ENCODE measurements around the gene CAPN13. TPM values are rescaled to one million over a fixed set of nuclear protein-coding genes. Genes with fewer than 3 reads are reported as not detected.

The CAPN13 gene
- total RNA-seq, 2 donors from 2014 or later = 25.5 to 31.2 TPM

DNA sequence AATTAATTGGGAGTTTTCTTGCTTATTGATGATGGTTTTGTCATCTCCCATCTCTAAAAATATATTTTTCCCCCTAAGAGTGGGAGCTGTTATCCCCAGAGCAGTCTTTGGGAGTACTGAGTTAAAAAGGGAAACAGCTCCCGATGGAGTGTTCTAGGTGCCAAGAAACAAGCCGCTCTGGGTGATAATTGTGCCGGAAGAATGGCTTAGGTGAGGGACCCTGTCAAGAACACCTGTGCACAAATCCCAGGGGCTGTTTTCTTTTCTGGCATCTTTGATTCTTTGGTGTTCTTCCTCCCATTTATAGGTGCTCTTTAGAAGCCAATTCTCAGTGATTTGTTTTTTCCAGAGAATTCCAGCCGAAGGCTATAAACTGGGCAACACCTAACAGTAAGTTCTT lies 1.4 kb upstream of the CAPN13 start:
- TF ChIP-seq, protein P1, sequence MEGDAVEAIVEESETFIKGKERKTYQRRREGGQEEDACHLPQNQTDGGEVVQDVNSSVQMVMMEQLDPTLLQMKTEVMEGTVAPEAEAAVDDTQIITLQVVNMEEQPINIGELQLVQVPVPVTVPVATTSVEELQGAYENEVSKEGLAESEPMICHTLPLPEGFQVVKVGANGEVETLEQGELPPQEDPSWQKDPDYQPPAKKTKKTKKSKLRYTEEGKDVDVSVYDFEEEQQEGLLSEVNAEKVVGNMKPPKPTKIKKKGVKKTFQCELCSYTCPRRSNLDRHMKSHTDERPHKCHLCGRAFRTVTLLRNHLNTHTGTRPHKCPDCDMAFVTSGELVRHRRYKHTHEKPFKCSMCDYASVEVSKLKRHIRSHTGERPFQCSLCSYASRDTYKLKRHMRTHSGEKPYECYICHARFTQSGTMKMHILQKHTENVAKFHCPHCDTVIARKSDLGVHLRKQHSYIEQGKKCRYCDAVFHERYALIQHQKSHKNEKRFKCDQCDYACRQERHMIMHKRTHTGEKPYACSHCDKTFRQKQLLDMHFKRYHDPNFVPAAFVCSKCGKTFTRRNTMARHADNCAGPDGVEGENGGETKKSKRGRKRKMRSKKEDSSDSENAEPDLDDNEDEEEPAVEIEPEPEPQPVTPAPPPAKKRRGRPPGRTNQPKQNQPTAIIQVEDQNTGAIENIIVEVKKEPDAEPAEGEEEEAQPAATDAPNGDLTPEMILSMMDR (IDR thresholded peaks at IDR 0.05) = no peak
- Histone ChIP-seq H3K9ac (ENCODE audit: low read depth in 2 of 2, low read length in 2 of 2) (no peak overlapping the region), H3K27me3 (no peaks in the 10 kb centered on the region), H3K4me1 (no peaks in the 10 kb centered on the region), H3K36me3 (no peaks in the 10 kb centered on the region), H3K27ac (no peak overlapping the region), H3K9me3 (no peaks in the 10 kb centered on the region), H3K4me3 (no peak overlapping the region)
- intact Hi-C loops (cut with DNase I) = loop anchor here (5.0 kb wide), 1 partner anchor 61 kb away; no protein-coding TSS in a partner anchor
- no peak for DNase-seq

- no peak for DNase-seq
- TF ChIP-seq, protein P1 (IDR thresholded peaks at IDR 0.05) = no peak
- Histone ChIP-seq H3K36me3 (no peaks in the 10 kb centered on the region), H3K9ac (ENCODE audit: low read depth in 2 of 2, low read length in 2 of 2) (no peak overlapping the region), H3K4me1 (no peaks in the 10 kb centered on the region), H3K9me3 (no peaks in the 10 kb centered on the region), H3K27me3 (no peaks in the 10 kb centered on the region), H3K4me3 (no peak overlapping the region), H3K27ac (no peak overlapping the region)
- intact Hi-C loops (cut with DNase I) = no loop called here
These were observed 4.0 kb downstream of the CAPN13 start for GRCh38 chr2:30803281-30803680.

DNA sequence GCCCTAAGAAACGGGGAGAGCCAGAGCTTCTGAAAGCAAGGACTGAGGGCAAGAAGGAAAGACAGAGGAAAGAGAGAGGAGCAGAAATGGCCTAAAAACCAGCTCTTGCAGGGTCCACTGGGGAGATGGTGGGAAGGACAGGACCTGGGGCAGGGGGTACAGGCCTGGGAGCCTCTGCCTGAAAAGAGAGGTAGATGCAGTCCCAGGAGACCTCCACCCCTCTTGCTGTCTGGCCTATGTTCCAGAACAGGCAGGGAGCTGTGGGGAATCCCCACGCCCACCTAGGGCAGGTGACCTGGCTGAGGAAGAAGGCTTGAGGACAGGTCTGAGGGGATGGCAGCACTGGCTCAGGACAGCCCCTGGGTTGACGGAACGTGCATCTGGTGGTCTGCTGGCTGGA lies 4.6 kb downstream of the CAPN13 start:
- H3K4me3 ChIP-seq = no peak overlapping the region
- intact Hi-C loops (cut with DNase I) = no loop called here
- H3K36me3 ChIP-seq = no peaks in the 10 kb centered on the region
- H3K4me1 ChIP-seq = no peaks in the 10 kb centered on the region
- no peak overlapping the region for H3K27ac ChIP-seq
- no peaks in the 10 kb centered on the region for H3K9me3 ChIP-seq
- H3K27me3 ChIP-seq = no peaks in the 10 kb centered on the region
- no peak overlapping the region for H3K9ac ChIP-seq (ENCODE audit: low read depth in 2 of 2, low read length in 2 of 2)
- TF ChIP-seq, protein P1 (IDR thresholded peaks at IDR 0.05) = no peak
- no peak for DNase-seq

DNA sequence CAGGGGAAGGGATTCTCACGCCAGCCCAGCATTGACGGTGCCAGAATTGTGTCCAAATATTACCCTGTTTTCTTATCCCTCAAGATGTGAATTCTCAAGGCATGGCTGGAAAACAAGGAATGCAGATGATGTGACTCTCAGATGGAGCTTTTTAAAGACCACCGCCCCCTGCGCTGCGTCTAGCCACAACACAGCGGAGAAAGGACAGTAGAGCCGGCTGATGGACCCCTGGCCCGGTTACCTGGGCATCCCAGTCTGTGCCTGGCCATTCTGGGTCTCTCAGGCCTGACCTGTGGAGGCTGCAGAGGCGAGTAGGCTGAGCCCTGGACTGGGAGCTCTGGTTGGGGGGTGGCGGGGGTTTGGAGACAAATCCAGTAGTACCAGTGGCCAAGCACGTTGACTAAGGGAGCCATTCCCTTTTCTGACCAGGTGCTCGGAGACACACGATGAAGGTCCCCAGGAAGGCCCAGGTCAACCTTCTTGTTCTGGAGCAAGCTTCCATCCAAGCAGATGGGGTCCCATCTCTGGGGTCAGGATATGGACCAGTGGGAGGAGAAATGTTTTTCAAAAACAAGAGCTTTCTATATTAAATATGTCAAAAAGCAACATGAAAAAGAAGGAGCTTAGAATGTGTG lies 5.3 kb downstream of the CAPN13 start:
- intact Hi-C loops (cut with DNase I) = no loop called here
- no peaks in the 10 kb centered on the region for H3K27me3 ChIP-seq
- H3K36me3 ChIP-seq = no peaks in the 10 kb centered on the region
- TF ChIP-seq, protein P1 (IDR thresholded peaks at IDR 0.05) = no peak
- H3K4me1 ChIP-seq = no peaks in the 10 kb centered on the region
- DNase-seq = no peak
- no peak overlapping the region for H3K4me3 ChIP-seq
- H3K9me3 ChIP-seq = no peaks in the 10 kb centered on the region
- H3K9ac ChIP-seq (ENCODE audit: low read depth in 2 of 2, low read length in 2 of 2) = no peak overlapping the region
- no peak overlapping the region for H3K27ac ChIP-seq

DNA sequence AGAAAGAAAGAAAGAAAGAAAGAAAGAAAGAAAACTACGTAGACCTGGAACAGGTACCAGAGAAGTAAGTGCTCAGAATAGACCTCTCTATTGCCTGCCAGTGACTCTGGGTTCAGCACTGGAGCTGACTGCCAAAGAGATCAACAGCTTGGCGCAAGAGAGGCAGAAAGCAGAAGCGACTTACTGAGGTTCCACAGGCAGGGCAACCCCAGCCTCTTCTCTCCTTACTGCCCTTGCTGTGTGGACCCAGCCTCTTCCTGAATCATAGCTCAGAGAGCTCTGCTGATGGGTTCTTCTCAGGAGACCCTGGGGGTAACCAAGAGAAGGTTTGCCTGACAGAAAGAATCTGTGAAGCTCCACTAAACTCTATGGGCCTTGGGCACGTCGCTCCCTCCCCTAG lies 7.1 kb downstream of the CAPN13 start:
- Histone ChIP-seq H3K9me3 (no peaks in the 10 kb centered on the region), H3K4me1 (no peaks in the 10 kb centered on the region), H3K27me3 (no peaks in the 10 kb centered on the region), H3K27ac (no peak overlapping the region), H3K4me3 (no peak overlapping the region), H3K36me3 (no peaks in the 10 kb centered on the region), H3K9ac (ENCODE audit: low read depth in 2 of 2, low read length in 2 of 2) (no peak overlapping the region)
- intact Hi-C loops (cut with DNase I) = no loop called here
- TF ChIP-seq, protein P1 (IDR thresholded peaks at IDR 0.05) = no peak
- DNase-seq = no peak
